A549 (cell line): ENCODE results near the gene STK4.

Experiments used
- CEBPB ChIP-seq, 2 experiments: fragments of >200 bp in 1 of 2; sonication (Bioruptor Twin) in 1 of 2; formaldehyde crosslinking in 1 of 2; IDR thresholded peaks; 2 replicates each; pipeline ENCODE4 v1.6.1; 2012 to 2016
- CHD2 ChIP-seq: fragments of 150-350 bp; IDR thresholded peaks from 2 replicates; pipeline ENCODE4 v1.6.1; 2014; ENCODE audit warnings: low read length; ENCODE audit not compliant: partially characterized antibody
- EP300 ChIP-seq, 2 experiments: fragments of >200 bp; sonication (Bioruptor Twin); formaldehyde crosslinking; IDR thresholded peaks; 2 replicates in 1 of 2; 3 replicates in 1 of 2; pipeline ENCODE4 v1.6.1; 2016 to 2017
- JUN ChIP-seq, 2 experiments: fragments of >200 bp; sonication (Bioruptor Twin); formaldehyde crosslinking; IDR thresholded peaks; 2 replicates in 1 of 2; 3 replicates in 1 of 2; pipeline ENCODE4 v1.6.1; 2016 to 2017
- KDM1A ChIP-seq: fragments of 200-600 bp; sonication (generic); IDR thresholded peaks from 2 replicates; pipeline ENCODE4 v1.6.1; 2016; ENCODE audit warnings: low read depth, mild to moderate bottlenecking
- MAX ChIP-seq: IDR thresholded peaks from 2 replicates; pipeline ENCODE4 v1.6.1; 2012
- PBX3 ChIP-seq: IDR thresholded peaks from 2 replicates; pipeline ENCODE4 v1.6.1; 2012
- POLR2A ChIP-seq: IDR thresholded peaks from 2 replicates; pipeline ENCODE4 v1.6.1; 2012; ENCODE audit warnings: mild to moderate bottlenecking, low read length
- RCOR1 ChIP-seq: fragments of 150-350 bp; IDR thresholded peaks from 2 replicates; pipeline ENCODE4 v1.6.1; 2014; ENCODE audit warnings: antibody characterized with exemption, low read length, low read depth
- RFX5 ChIP-seq: fragments of 450-650 bp; IDR thresholded peaks from 2 replicates; pipeline ENCODE4 v1.7.1; 2014; ENCODE audit warnings: antibody characterized with exemption, mild to moderate bottlenecking, moderate library complexity
- SREBF2 ChIP-seq: fragments of 450-650 bp; IDR thresholded peaks from 2 replicates; pipeline ENCODE4 v1.6.1; 2014; ENCODE audit warnings: mild to moderate bottlenecking, moderate library complexity
- TF ChIP-seq, protein P1 (sequence below): fragments of >200 bp; sonication (Bioruptor Twin); formaldehyde crosslinking; IDR thresholded peaks from 3 replicates; pipeline ENCODE4 v1.5.1; 2016

DNA sequence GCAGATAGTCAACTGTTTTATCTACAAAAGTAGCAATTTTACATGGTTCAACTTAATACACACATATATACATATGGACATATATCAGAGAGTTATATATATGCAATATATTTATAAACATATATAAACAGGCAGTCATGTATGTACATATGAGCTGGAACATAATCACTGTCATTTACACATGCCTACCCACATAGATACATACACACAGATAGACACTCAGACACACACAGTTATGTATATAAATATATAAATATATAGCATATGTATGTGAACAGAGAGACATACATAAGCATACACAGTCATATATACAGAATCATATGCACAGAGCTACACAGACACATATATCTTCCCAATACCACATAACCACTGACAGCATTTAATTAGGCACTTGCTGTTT lies 146.4 kb downstream of the STK4 start:
- TF ChIP-seq EP300 (IDR thresholded peaks at IDR 0.05) (no peak), SREBF2 (no peak), RCOR1 (no peak), MAX (no peak), JUN (IDR thresholded peaks at IDR 0.05) (no peak), KDM1A (no peak), PBX3 (no peak), POLR2A (no peak), RFX5 (no peak), CHD2 (no peak), CEBPB (IDR thresholded peaks at IDR 0.05) (no peak)
- TF ChIP-seq, protein P1, sequence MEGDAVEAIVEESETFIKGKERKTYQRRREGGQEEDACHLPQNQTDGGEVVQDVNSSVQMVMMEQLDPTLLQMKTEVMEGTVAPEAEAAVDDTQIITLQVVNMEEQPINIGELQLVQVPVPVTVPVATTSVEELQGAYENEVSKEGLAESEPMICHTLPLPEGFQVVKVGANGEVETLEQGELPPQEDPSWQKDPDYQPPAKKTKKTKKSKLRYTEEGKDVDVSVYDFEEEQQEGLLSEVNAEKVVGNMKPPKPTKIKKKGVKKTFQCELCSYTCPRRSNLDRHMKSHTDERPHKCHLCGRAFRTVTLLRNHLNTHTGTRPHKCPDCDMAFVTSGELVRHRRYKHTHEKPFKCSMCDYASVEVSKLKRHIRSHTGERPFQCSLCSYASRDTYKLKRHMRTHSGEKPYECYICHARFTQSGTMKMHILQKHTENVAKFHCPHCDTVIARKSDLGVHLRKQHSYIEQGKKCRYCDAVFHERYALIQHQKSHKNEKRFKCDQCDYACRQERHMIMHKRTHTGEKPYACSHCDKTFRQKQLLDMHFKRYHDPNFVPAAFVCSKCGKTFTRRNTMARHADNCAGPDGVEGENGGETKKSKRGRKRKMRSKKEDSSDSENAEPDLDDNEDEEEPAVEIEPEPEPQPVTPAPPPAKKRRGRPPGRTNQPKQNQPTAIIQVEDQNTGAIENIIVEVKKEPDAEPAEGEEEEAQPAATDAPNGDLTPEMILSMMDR, result no peak
